Breast epithelium (tissue), 4 donors: ENCODE data around the gene KAT5. TPM values are rescaled to one million over a fixed set of nuclear protein-coding genes. Genes with fewer than 3 reads are reported as not detected.

Source experiments
- DNase-seq, 2 donors: peaks; one replicate each; pipeline ENCODE4 v3.0.0-alpha.2; 2019; ENCODE audit warnings: low spot score in 2 of 2
- H3K27ac ChIP-seq, 2 donors: fragments of 200-600 bp; sonication (generic) in 1 of 2; one replicate each; pipeline ENCODE4 v1.5.1; 2016 to 2019; ENCODE audit warnings: mild to moderate bottlenecking in 1 of 2
- H3K27me3 ChIP-seq, 2 donors: fragments of 200-600 bp; sonication (generic) in 1 of 2; one replicate each; pipeline versions ENCODE4 v1.5.1 to v1.6.0; 2017 to 2019; ENCODE audit warnings: control low read depth in 1 of 2, mild to moderate bottlenecking in 1 of 2
- H3K36me3 ChIP-seq: fragments of 200-600 bp; one replicate; pipeline ENCODE4 v1.5.1; 2019
- H3K4me1 ChIP-seq, 2 donors: fragments of 200-600 bp; sonication (generic); one replicate each; pipeline ENCODE4 v1.5.1; 2016 to 2019; ENCODE audit warnings: control low read depth in 1 of 2
- H3K4me3 ChIP-seq, 3 donors: fragments of 200-600 bp; sonication (generic); 1 replicate in 2 of 3; 2 replicates in 1 of 3; pipeline ENCODE4 v1.5.1; 2016 to 2019; ENCODE audit warnings: mild to moderate bottlenecking in 3 of 3, moderate library complexity in 2 of 3
- H3K9me3 ChIP-seq, 2 donors: fragments of 200-600 bp; sonication (generic) in 1 of 2; one replicate each; pipeline ENCODE4 v1.5.1; 2016 to 2019; ENCODE audit warnings: control low read depth in 1 of 2
- CTCF ChIP-seq, 3 donors: fragments of 450-650 bp; IDR thresholded peaks; one replicate each; pipeline ENCODE4 v1.5.1; 2016 to 2017; ENCODE audit warnings: antibody characterized with exemption in 3 of 3, mild to moderate bottlenecking in 3 of 3, moderate library complexity in 3 of 3
- POLR2A ChIP-seq: fragments of 450-650 bp; IDR thresholded peaks from one replicate; pipeline ENCODE4 v1.6.1; 2016; ENCODE audit warnings: antibody characterized with exemption, mild to moderate bottlenecking, moderate library complexity
- POLR2AphosphoS5 ChIP-seq, 3 donors: sonication (generic); formaldehyde crosslinking; IDR thresholded peaks; one replicate each; pipeline ENCODE4 v1.6.1; 2017; ENCODE audit warnings: antibody characterized with exemption in 3 of 3
- intact Hi-C: fragments of 100-400 bp; cut with DNase I; formaldehyde crosslinking; loops from one replicate; pipeline ENCODE4 v1.15.1; 2023; ENCODE audit warnings: low total_unique reads
- total RNA-seq, 3 donors: library from RNA; depleted of rRNA; stranded (reverse); fragments of >200 nt; gene quantifications; one replicate each; pipeline ENCODE4 v1.1.0, GENCODE V29; 2016

The KAT5 gene
- total RNA-seq, 3 donors from 2014 or later = 50.1 to 66.7 (median 61.3) TPM

- no peaks in the 10 kb centered on the region for H3K27me3 ChIP-seq
- intact Hi-C loops = no loop called here
These were observed 24.8 kb downstream of the KAT5 start for GRCh38 chr11:65736810-65737209.

GRCh38 chr11:65739022-65739421 is 27.0 kb downstream of the KAT5 start:
- no peak for DNase-seq
- Histone ChIP-seq H3K36me3 (no peaks in the 10 kb centered on the region), H3K9me3 (no peaks in the 10 kb centered on the region), H3K4me1 (no peaks in the 10 kb centered on the region), H3K27ac (no peak overlapping the region), H3K4me3 (no peak overlapping the region), H3K27me3 (no peaks in the 10 kb centered on the region)
- intact Hi-C loops = no loop called here
- TF ChIP-seq POLR2AphosphoS5 (IDR thresholded peaks at IDR 0.05) (no peak), CTCF (IDR thresholded peaks at IDR 0.05) (no peak), POLR2A (no peak)

More at GRCh38 chr11:65736810-65737209, 24.8 kb downstream of the KAT5 start:
- Histone ChIP-seq H3K4me3 (no peak overlapping the region), H3K36me3 (no peaks in the 10 kb centered on the region), H3K4me1 (no peaks in the 10 kb centered on the region), H3K9me3 (no peaks in the 10 kb centered on the region), H3K27ac (no peak overlapping the region)
- TF ChIP-seq CTCF (IDR thresholded peaks at IDR 0.05) = no peak
- TF ChIP-seq POLR2A = no peak
- TF ChIP-seq POLR2AphosphoS5 (IDR thresholded peaks at IDR 0.05) = no peak
- DNase-seq = no peak

- Histone ChIP-seq H3K36me3 (no peaks in the 10 kb centered on the region), H3K4me3 (no peak overlapping the region), H3K27me3 (no peaks in the 10 kb centered on the region), H3K9me3 (no peaks in the 10 kb centered on the region), H3K4me1 (no peaks in the 10 kb centered on the region), H3K27ac (no peak overlapping the region)
- TF ChIP-seq CTCF (IDR thresholded peaks at IDR 0.05) (no peak), POLR2AphosphoS5 (IDR thresholded peaks at IDR 0.05) (no peak), POLR2A (no peak)
- no peak for DNase-seq
- intact Hi-C loops = no loop called here
These were observed 29.1 kb downstream of the KAT5 start for GRCh38 chr11:65741185-65741584.

GRCh38 chr11:65742353-65742752 is 30.3 kb downstream of the KAT5 start:
- no peak overlapping the region for H3K27ac ChIP-seq
- no peaks in the 10 kb centered on the region for H3K36me3 ChIP-seq
- H3K4me3 ChIP-seq = no peak overlapping the region
- no peaks in the 10 kb centered on the region for H3K27me3 ChIP-seq
- intact Hi-C loops = no loop called here
- no peaks in the 10 kb centered on the region for H3K9me3 ChIP-seq
- no peak for TF ChIP-seq POLR2AphosphoS5 (IDR thresholded peaks at IDR 0.05)
- TF ChIP-seq CTCF (IDR thresholded peaks at IDR 0.05) = no peak
- no peak for TF ChIP-seq POLR2A
- DNase-seq = no peak
- H3K4me1 ChIP-seq = no peaks in the 10 kb centered on the region

GRCh38 chr11:65743681-65744025 is 31.6 kb downstream of the KAT5 start:
- Histone ChIP-seq H3K27me3 (no peaks in the 10 kb centered on the region), H3K27ac (no peak overlapping the region), H3K9me3 (no peaks in the 10 kb centered on the region), H3K36me3 (no peaks in the 10 kb centered on the region), H3K4me1 (no peaks in the 10 kb centered on the region), H3K4me3 (no peak overlapping the region)
- TF ChIP-seq CTCF (IDR thresholded peaks at IDR 0.05) (no peak), POLR2A (no peak), POLR2AphosphoS5 (IDR thresholded peaks at IDR 0.05) (no peak)
- no peak for DNase-seq
- intact Hi-C loops = no loop called here
